Naive B cell (primary cell): ENCODE results near the gene DOCK4. TPM values are rescaled to one million over a fixed set of nuclear protein-coding genes. Genes with fewer than 3 reads are reported as not detected.

Experiments
- ATAC-seq, 2 donors: fragments of 150-1000 bp; cut with Tn5 transposase; 2 replicates each; pipeline ENCODE4 v1.10.0; 2021; ENCODE audit warnings: low read depth in 2 of 2, mild to moderate bottlenecking in 2 of 2, moderate library complexity in 2 of 2
- DNase-seq: peaks from one replicate; pipeline ENCODE4 v3.0.0; 2022
- H3K27ac Mint-ChIP-seq, 6 donors: one replicate each; pipeline ENCODE4 v1.8.0; 2020 to 2022; ENCODE audit warnings: mild to moderate bottlenecking in 6 of 6, mixed read lengths in 6 of 6, moderate library complexity in 5 of 6, inconsistent platforms in 2 of 6
- H3K27me3 Mint-ChIP-seq, 3 donors: one replicate each; pipeline ENCODE4 v1.8.0; 2021 to 2022; ENCODE audit warnings: mixed read lengths in 3 of 3, mild to moderate bottlenecking in 1 of 3
- H3K36me3 Mint-ChIP-seq, 2 donors: one replicate each; pipeline ENCODE4 v1.8.0; 2020 to 2022; ENCODE audit warnings: mixed read lengths in 2 of 2, inconsistent platforms in 1 of 2, mild to moderate bottlenecking in 1 of 2
- H3K4me1 Mint-ChIP-seq, 3 donors: one replicate each; pipeline ENCODE4 v1.8.0; 2020 to 2022; ENCODE audit warnings: mixed read lengths in 3 of 3, inconsistent platforms in 1 of 3, mild to moderate bottlenecking in 1 of 3, moderate library complexity in 1 of 3
- H3K4me3 Mint-ChIP-seq, 8 donors: one replicate each; pipeline ENCODE4 v1.8.0; 2020 to 2022; ENCODE audit warnings: mild to moderate bottlenecking in 8 of 8, mixed read lengths in 8 of 8, moderate library complexity in 8 of 8, inconsistent platforms in 2 of 8
- H3K9me3 Mint-ChIP-seq, 7 donors: one replicate each; pipeline ENCODE4 v1.8.0; 2020 to 2022; ENCODE audit warnings: mixed read lengths in 7 of 7, mild to moderate bottlenecking in 5 of 7, inconsistent platforms in 2 of 7, moderate library complexity in 1 of 7
- polyA plus RNA-seq, 6 donors: library from polyadenylated mRNA; unstranded; fragments of 300-500 nt; fragmentation: Illumina TruSeq; gene quantifications; one replicate each; pipeline ENCODE4 v1.2.3, GENCODE V29; 2021; ENCODE audit warnings: low read depth in 6 of 6

Gene DOCK4
- polyA plus RNA-seq, 6 donors from 2014 or later = 0.16 to 0.55 (median 0.28) TPM; not detected in 3

DNA sequence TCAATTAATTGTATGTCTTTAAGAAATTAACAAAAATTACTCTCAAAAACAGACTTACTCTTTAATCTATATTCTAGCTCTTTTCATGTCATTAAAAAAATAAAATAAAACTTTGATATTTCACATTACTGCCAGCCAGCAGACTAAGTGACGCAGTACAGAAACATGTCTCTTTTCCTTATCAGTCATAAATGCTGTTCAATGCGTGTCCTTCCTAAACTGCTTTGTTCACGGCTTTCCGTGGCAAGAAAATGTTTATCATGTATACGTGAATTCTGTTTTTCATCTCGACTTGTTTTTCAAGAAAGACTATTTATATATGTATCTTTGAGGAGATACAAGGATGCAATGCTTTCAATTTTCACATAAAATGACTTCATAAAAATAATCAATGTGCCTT lies 182.4 kb downstream of the DOCK4 start:
- DNase-seq = no peak
- peaks cover 0 to 13% (median 9%) of the 10 kb centered on the region in 3 donors for H3K27me3 Mint-ChIP-seq
- no peaks in the 10 kb centered on the region for H3K36me3 Mint-ChIP-seq
- H3K4me1 Mint-ChIP-seq = no peaks in the 10 kb centered on the region
- H3K9me3 Mint-ChIP-seq = peaks cover 0 to 5% (median 0%) of the 10 kb centered on the region in 7 donors
- no peak for ATAC-seq
- no peak overlapping the region for H3K27ac Mint-ChIP-seq
- H3K4me3 Mint-ChIP-seq = no peak overlapping the region

DNA sequence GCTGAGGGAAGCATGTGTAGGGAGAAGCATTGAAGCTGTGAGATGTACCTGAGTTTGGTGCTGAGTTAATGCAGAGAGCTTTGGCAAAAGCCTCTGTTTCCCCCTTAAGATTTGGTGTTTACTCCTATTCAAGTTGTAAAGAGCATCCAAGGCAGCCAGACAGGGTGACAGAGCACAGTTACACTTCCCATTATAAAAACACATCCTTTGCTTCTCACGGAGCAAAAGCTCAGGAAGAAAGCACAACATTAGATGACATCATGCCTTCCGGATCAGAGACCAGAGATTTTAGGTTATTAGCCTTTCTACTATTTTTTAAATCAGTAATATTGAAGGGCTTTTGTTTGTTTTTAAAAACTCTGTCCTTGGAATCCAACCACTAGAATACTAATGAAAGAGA lies 182.9 kb downstream of the DOCK4 start:
- Mint-ChIP-seq H3K4me1 (no peaks in the 10 kb centered on the region), H3K27ac (no peak overlapping the region), H3K9me3 (peaks cover 0 to 5% (median 0%) of the 10 kb centered on the region in 7 donors), H3K36me3 (no peaks in the 10 kb centered on the region), H3K4me3 (no peak overlapping the region), H3K27me3 (peaks cover 0 to 13% (median 9%) of the 10 kb centered on the region in 3 donors)
- DNase-seq (no peak), ATAC-seq (no peak)

DNA sequence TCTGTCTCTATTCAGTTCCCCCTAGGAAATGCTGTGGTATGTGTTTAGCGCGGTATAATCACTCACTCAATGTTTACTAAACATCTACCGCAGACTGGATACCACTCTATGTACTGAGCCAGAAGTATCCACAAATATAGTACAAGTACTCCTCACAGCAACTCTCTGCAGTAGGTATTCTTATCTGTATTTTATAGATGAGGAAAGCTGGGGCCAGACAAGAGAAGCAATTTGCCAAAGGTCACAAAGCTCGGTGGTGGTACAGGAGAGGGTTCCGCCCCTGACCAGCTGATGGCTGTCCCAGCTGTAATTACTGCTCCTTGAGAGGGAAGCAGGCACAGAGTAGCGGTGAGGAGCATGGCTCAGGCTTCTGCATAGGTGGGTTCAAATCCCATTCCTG lies 184.1 kb downstream of the DOCK4 start:
- no peak for ATAC-seq
- no peak for DNase-seq
- no peaks in the 10 kb centered on the region for H3K36me3 Mint-ChIP-seq
- H3K9me3 Mint-ChIP-seq = peaks cover 0 to 5% (median 0%) of the 10 kb centered on the region in 7 donors
- no peak overlapping the region for H3K4me3 Mint-ChIP-seq
- peaks cover 0 to 9% (median 8%) of the 10 kb centered on the region in 3 donors for H3K27me3 Mint-ChIP-seq
- no peaks in the 10 kb centered on the region for H3K4me1 Mint-ChIP-seq
- no peak overlapping the region for H3K27ac Mint-ChIP-seq

DNA sequence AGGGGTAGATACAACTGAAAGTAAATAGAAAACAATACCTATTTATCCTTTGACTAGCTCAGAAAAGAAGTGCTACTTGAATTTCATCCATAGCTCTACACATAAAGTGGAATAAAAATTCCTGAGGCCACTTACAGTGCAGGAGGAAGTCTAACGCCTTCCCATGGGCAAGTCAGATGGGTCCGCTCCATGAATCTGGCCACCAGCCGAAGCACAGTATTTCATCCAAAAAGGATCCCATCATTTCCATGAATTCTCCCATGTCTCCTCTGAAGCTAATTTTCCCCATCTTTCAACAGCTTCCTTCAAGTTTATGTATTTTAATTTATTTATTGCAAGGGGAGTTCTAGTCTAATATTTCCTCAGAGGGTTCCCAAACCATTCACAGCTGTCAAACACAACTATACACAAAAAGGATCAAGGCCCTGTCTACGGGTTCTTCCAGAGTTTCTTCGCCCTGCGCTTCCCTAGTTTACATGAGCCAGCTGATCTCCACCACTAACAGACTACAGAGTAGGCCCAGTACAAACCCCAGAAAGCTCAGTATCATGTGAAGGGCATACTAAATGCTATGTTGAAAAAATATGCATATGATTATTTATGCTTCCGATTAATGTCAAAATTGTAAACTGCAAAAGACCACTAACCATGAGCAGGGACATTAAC lies 184.7 kb downstream of the DOCK4 start:
- DNase-seq (no peak), ATAC-seq (no peak)
- H3K9me3 Mint-ChIP-seq = peaks cover 0 to 5% (median 0%) of the 10 kb centered on the region in 7 donors
- peaks cover 0 to 9% (median 8%) of the 10 kb centered on the region in 3 donors for H3K27me3 Mint-ChIP-seq
- H3K4me3 Mint-ChIP-seq = no peak overlapping the region
- H3K27ac Mint-ChIP-seq = no peak overlapping the region
- H3K4me1 Mint-ChIP-seq = no peaks in the 10 kb centered on the region
- no peaks in the 10 kb centered on the region for H3K36me3 Mint-ChIP-seq

- no peak overlapping the region for H3K4me3 Mint-ChIP-seq
- H3K36me3 Mint-ChIP-seq = no peaks in the 10 kb centered on the region
- H3K27ac Mint-ChIP-seq = no peak overlapping the region
- no peak for ATAC-seq
- no peaks in the 10 kb centered on the region for H3K4me1 Mint-ChIP-seq
- H3K27me3 Mint-ChIP-seq = peaks cover 0 to 6% (median 4%) of the 10 kb centered on the region in 3 donors
- peaks cover 0 to 3% (median 0%) of the 10 kb centered on the region in 7 donors for H3K9me3 Mint-ChIP-seq
- no peak for DNase-seq
These were observed 185.4 kb downstream of the DOCK4 start for GRCh38 chr7:112020800-112021199.

DNA sequence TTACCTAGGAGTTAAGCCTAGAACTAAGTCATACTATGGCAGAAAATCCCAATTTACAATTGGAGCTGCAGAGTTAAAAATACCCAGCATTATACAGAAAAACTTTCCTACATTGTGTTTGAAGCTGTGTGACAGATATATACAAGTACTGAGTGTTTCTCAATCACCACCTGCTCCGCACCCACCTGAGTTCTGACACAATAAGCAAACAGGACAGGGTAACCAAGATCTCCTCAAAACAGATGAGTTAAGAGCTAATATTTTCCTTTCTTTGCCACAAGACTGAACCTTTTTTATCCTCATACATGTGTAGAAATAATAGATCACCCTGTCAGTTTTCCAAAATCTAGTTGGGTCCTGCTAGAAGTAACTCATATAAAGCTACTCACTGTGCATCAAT lies 186.3 kb downstream of the DOCK4 start:
- DNase-seq = no peak
- Mint-ChIP-seq H3K4me3 (no peak overlapping the region), H3K9me3 (no peaks in the 10 kb centered on the region), H3K36me3 (no peaks in the 10 kb centered on the region), H3K27me3 (no peaks in the 10 kb centered on the region), H3K4me1 (no peaks in the 10 kb centered on the region), H3K27ac (no peak overlapping the region)
- ATAC-seq = no peak

- H3K36me3 Mint-ChIP-seq = no peaks in the 10 kb centered on the region
- no peaks in the 10 kb centered on the region for H3K9me3 Mint-ChIP-seq
- no peak overlapping the region for H3K27ac Mint-ChIP-seq
- DNase-seq = no peak
- H3K27me3 Mint-ChIP-seq = no peaks in the 10 kb centered on the region
- no peak for ATAC-seq
- no peaks in the 10 kb centered on the region for H3K4me1 Mint-ChIP-seq
- H3K4me3 Mint-ChIP-seq = no peak overlapping the region
These were observed 187.7 kb downstream of the DOCK4 start for GRCh38 chr7:112018305-112019030.

GRCh38 chr7:112015146-112015545 lies 191.1 kb downstream of the DOCK4 start:
- Mint-ChIP-seq H3K9me3 (no peaks in the 10 kb centered on the region), H3K27me3 (no peaks in the 10 kb centered on the region), H3K27ac (no peak overlapping the region), H3K36me3 (no peaks in the 10 kb centered on the region), H3K4me1 (no peaks in the 10 kb centered on the region), H3K4me3 (no peak overlapping the region)
- DNase-seq (no peak), ATAC-seq (no peak)

DNA sequence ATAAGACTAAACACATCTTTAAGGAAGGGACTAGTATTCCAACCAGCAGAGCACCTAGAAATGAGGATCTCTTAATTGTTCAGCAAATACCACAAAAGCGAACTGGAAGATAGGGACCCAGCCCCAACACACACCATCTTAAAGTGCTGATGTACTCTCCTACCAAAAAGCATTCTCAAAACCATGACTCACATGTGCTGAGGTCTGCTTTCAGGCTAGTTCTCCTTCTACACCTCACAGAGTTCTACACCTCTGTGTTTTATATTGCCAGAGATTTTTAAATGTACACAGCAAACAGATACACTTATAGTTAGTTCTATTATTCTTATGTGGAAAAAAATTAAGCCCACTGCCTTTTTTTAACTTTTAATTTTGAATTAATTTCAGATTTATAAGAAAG lies 191.9 kb downstream of the DOCK4 start:
- H3K9me3 Mint-ChIP-seq = no peaks in the 10 kb centered on the region
- no peak for DNase-seq
- no peaks in the 10 kb centered on the region for H3K4me1 Mint-ChIP-seq
- ATAC-seq = no peak
- H3K4me3 Mint-ChIP-seq = no peak overlapping the region
- no peak overlapping the region for H3K27ac Mint-ChIP-seq
- H3K36me3 Mint-ChIP-seq = no peaks in the 10 kb centered on the region
- no peaks in the 10 kb centered on the region for H3K27me3 Mint-ChIP-seq

GRCh38 chr7:112013274-112013673 lies 192.9 kb downstream of the DOCK4 start:
- ATAC-seq = no peak
- no peak overlapping the region for H3K27ac Mint-ChIP-seq

GRCh38 chr7:112012242-112012641 lies 194.0 kb downstream of the DOCK4 start:
- H3K36me3 Mint-ChIP-seq = no peaks in the 10 kb centered on the region
- H3K4me1 Mint-ChIP-seq = no peaks in the 10 kb centered on the region
- H3K27ac Mint-ChIP-seq = no peak overlapping the region
- H3K9me3 Mint-ChIP-seq = no peaks in the 10 kb centered on the region
- ATAC-seq (no peak), DNase-seq (no peak)
- no peak overlapping the region for H3K4me3 Mint-ChIP-seq
- no peaks in the 10 kb centered on the region for H3K27me3 Mint-ChIP-seq

More at GRCh38 chr7:112013274-112013673, 192.9 kb downstream of the DOCK4 start:
- Mint-ChIP-seq H3K27me3 (no peaks in the 10 kb centered on the region), H3K36me3 (no peaks in the 10 kb centered on the region), H3K4me1 (no peaks in the 10 kb centered on the region), H3K4me3 (no peak overlapping the region), H3K9me3 (no peaks in the 10 kb centered on the region)
- DNase-seq = no peak

DNA sequence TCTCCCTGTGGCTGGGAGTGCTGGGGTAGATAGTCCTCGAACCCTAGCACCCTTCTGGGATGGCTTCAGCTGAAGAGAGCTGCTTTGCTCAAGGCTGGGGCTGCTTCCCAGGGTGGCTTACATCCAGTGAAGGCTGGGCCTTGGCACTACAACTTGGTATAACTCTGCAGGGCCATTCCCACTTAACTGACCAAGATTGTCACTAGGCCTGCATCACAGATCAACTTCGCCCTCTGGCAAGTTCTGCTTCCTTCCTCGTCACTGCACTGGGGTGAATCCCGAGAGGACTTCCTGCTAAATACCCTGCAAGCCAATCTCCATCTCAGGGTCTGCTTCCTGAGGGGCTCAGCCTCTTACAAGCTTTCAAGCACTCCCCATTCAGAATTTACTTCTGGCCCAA lies 195.2 kb downstream of the DOCK4 start:
- no peaks in the 10 kb centered on the region for H3K4me1 Mint-ChIP-seq
- no peak overlapping the region for H3K27ac Mint-ChIP-seq
- no peak for DNase-seq
- H3K36me3 Mint-ChIP-seq = no peaks in the 10 kb centered on the region
- ATAC-seq = no peak
- H3K9me3 Mint-ChIP-seq = no peaks in the 10 kb centered on the region
- H3K4me3 Mint-ChIP-seq = no peak overlapping the region
- no peaks in the 10 kb centered on the region for H3K27me3 Mint-ChIP-seq

GRCh38 chr7:112010109-112010508 lies 196.1 kb downstream of the DOCK4 start:
- H3K9me3 Mint-ChIP-seq = no peaks in the 10 kb centered on the region
- H3K27me3 Mint-ChIP-seq = peaks cover 0 to 3% (median 0%) of the 10 kb centered on the region in 3 donors
- DNase-seq (no peak), ATAC-seq (no peak)
- no peaks in the 10 kb centered on the region for H3K4me1 Mint-ChIP-seq
- H3K4me3 Mint-ChIP-seq = no peak overlapping the region
- H3K27ac Mint-ChIP-seq = no peak overlapping the region
- H3K36me3 Mint-ChIP-seq = no peaks in the 10 kb centered on the region

DNA sequence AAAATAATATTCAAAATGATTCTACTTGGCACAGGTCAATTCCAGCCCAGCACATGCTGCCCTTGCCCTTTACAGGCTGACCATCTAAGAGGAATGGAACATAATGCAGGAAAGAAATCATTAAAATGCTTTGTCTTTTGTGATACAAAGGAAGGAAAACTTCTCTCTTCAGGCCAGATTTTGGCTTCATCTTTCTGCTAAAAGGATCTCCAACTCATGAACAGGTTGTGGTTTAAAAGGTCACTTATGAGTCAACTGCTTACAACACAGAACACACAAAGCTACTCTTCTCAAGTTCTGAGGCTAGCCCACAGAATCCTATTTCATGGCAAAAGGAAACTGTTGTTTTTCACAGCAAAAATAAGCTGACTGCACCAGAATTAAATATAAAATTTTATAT lies 197.1 kb downstream of the DOCK4 start:
- Mint-ChIP-seq H3K4me3 (no peak overlapping the region), H3K4me1 (no peaks in the 10 kb centered on the region), H3K27me3 (peaks cover 0 to 3% (median 0%) of the 10 kb centered on the region in 3 donors), H3K9me3 (no peaks in the 10 kb centered on the region), H3K27ac (no peak overlapping the region), H3K36me3 (no peaks in the 10 kb centered on the region)
- ATAC-seq = no peak
- no peak for DNase-seq
